MM.1S (cell line): ENCODE data around the gene SLC6A12.

ENCODE experiments used
- DNase-seq: peaks from one replicate; pipeline ENCODE4 v3.0.0-alpha.2; 2015
- H2AFZ ChIP-seq: fragments of 300-600 bp; sonication (generic); 2 replicates; pipeline ENCODE4 v1.6.0; 2016; ENCODE audit warnings: antibody characterized with exemption, low read length
- H3F3A ChIP-seq: fragments of 300-600 bp; sonication (generic); 2 replicates; pipeline ENCODE4 v1.6.1; 2016; ENCODE audit warnings: mild to moderate bottlenecking, antibody characterized with exemption, low read length, moderate library complexity, mixed read lengths; ENCODE audit not compliant: insufficient read depth
- H3K27ac ChIP-seq: fragments of 300-600 bp; sonication (generic); 2 replicates; pipeline ENCODE4 v1.5.1; 2016; ENCODE audit warnings: mild to moderate bottlenecking, low read length
- H3K27me3 ChIP-seq: fragments of 300-600 bp; sonication (generic); replicated peaks from 2 replicates; pipeline ENCODE4 v1.6.0; 2016; ENCODE audit warnings: low read length; ENCODE audit not compliant: insufficient read depth
- H3K36me3 ChIP-seq: fragments of 300-600 bp; sonication (generic); replicated peaks from 2 replicates; pipeline ENCODE4 v1.6.1; 2016; ENCODE audit warnings: mild to moderate bottlenecking, low read length, mixed read lengths; ENCODE audit not compliant: insufficient read depth
- H3K4me1 ChIP-seq: fragments of 300-600 bp; sonication (generic); 2 replicates; pipeline ENCODE4 v1.6.1; 2016; ENCODE audit warnings: low read length, mixed read lengths
- H3K4me2 ChIP-seq: fragments of 300-600 bp; sonication (generic); 2 replicates; pipeline ENCODE4 v1.6.0; 2016; ENCODE audit warnings: low read depth, low read length
- H3K4me3 ChIP-seq: fragments of 300-600 bp; sonication (generic); 2 replicates; pipeline ENCODE4 v1.5.1; 2016; ENCODE audit warnings: low read length, mixed read lengths
- H3K79me2 ChIP-seq: fragments of 300-600 bp; sonication (generic); 2 replicates; pipeline ENCODE4 v1.6.1; 2016; ENCODE audit warnings: mixed run types, low read length, mixed read lengths
- H3K9ac ChIP-seq: fragments of 300-600 bp; sonication (generic); 2 replicates; pipeline ENCODE4 v1.6.1; 2016; ENCODE audit warnings: low read length, mixed read lengths
- H3K9me2 ChIP-seq: fragments of 300-600 bp; sonication (generic); replicated peaks from 2 replicates; pipeline ENCODE4 v1.6.1; 2016; ENCODE audit warnings: mild to moderate bottlenecking, low read length, mixed read lengths; ENCODE audit not compliant: insufficient read depth
- H3K9me3 ChIP-seq: fragments of 300-600 bp; sonication (generic); replicated peaks from 2 replicates; pipeline ENCODE4 v1.6.1; 2016; ENCODE audit warnings: mild to moderate bottlenecking, low read length, mixed read lengths; ENCODE audit not compliant: insufficient read depth
- H4K20me1 ChIP-seq: fragments of 300-600 bp; sonication (generic); 2 replicates; pipeline ENCODE4 v1.6.1; 2016; ENCODE audit warnings: mild to moderate bottlenecking, low read length, moderate library complexity, mixed read lengths; ENCODE audit not compliant: insufficient read depth
- EZH2 ChIP-seq: fragments of 300-600 bp; sonication (generic); optimal IDR thresholded peaks from 2 replicates; pipeline ENCODE3; 2017; ENCODE audit warnings: low read depth, mild to moderate bottlenecking, antibody characterized with exemption, low read length, mixed read lengths
- EZH2phosphoT487 ChIP-seq: fragments of 300-600 bp; sonication (generic); IDR thresholded peaks from 2 replicates; pipeline ENCODE4 v1.6.1; 2018; ENCODE audit warnings: antibody characterized with exemption, low read length
- TF ChIP-seq, protein P1 (sequence below): fragments of 300-600 bp; sonication (generic); IDR thresholded peaks from 2 replicates; pipeline ENCODE4 v1.5.1; 2016; ENCODE audit warnings: antibody characterized with exemption, low read length, mixed read lengths

SLC6A12 gene

DNA sequence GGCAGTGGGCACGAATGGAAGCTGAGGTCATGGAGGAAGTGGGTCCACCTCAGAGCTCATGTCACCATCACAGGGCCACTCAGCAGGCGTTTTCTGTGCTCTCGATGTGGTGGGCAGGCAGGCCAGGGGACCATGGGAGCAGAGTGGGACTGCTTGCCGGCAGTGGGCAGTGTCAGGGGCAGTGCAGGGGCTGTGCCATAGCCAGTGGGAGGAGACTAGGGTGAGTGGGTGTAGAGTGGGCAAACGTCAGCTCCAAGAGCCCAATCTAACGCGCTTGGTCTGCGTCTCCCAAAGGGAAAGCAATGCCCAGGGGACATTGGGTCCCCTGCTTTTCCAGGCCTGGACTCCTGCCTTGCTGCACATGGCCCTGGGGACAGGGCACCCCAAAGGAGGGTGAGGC lies 58.3 kb downstream of the SLC6A12 start:
- no peak overlapping the region for H2AFZ ChIP-seq
- DNase-seq: no peak
- TF ChIP-seq, protein P1, sequence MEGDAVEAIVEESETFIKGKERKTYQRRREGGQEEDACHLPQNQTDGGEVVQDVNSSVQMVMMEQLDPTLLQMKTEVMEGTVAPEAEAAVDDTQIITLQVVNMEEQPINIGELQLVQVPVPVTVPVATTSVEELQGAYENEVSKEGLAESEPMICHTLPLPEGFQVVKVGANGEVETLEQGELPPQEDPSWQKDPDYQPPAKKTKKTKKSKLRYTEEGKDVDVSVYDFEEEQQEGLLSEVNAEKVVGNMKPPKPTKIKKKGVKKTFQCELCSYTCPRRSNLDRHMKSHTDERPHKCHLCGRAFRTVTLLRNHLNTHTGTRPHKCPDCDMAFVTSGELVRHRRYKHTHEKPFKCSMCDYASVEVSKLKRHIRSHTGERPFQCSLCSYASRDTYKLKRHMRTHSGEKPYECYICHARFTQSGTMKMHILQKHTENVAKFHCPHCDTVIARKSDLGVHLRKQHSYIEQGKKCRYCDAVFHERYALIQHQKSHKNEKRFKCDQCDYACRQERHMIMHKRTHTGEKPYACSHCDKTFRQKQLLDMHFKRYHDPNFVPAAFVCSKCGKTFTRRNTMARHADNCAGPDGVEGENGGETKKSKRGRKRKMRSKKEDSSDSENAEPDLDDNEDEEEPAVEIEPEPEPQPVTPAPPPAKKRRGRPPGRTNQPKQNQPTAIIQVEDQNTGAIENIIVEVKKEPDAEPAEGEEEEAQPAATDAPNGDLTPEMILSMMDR: no peak
- TF ChIP-seq EZH2phosphoT487 (no peak), EZH2 (no peak)

DNA sequence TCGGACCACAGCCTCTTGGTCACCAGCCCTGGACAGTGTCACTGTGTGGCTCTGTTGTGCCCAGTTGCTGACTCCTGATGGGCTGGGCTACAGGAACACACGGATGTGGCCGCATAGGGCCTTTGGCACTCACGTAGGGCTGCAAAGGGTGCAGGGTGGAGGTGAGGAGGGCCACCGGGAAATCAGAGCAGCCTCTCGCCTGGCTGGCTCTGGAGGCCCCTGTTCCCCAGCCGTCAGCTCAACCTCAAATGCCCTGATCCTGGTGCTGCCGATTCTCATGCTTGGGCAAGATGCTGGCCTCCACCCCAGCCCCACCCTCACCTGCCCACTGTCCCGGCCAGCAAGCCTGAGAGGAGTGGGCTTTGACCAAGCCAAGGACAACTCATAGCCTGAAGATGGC lies 59.0 kb downstream of the SLC6A12 start:
- no peak overlapping the region for H3K4me3 ChIP-seq
- H3K27me3 ChIP-seq: peaks cover 20% of the 10 kb centered on the region
- DNase-seq: no peak
- H3K4me1 ChIP-seq: peaks cover 6% of the 10 kb centered on the region; the same call in 1 of the 2 replicates
- H3K27ac ChIP-seq: no peak overlapping the region
- H2AFZ ChIP-seq: no peak overlapping the region
- H3K79me2 ChIP-seq: no peaks in the 10 kb centered on the region
- TF ChIP-seq EZH2phosphoT487 (no peak), EZH2 (no peak)
- TF ChIP-seq, protein P1: no peak
- no peaks in the 10 kb centered on the region for H3F3A ChIP-seq
- H3K4me2 ChIP-seq: no peak overlapping the region
- no peaks in the 10 kb centered on the region for H3K9me2 ChIP-seq
- no peaks in the 10 kb centered on the region for H4K20me1 ChIP-seq
- H3K9ac ChIP-seq: no peak overlapping the region
- H3K9me3 ChIP-seq: no peaks in the 10 kb centered on the region
- H3K36me3 ChIP-seq: no peaks in the 10 kb centered on the region

More for the DNA sequence above, 58.3 kb downstream of the SLC6A12 start:
- Histone ChIP-seq H3K27ac (no peak overlapping the region), H3F3A (no peaks in the 10 kb centered on the region), H3K4me3 (no peak overlapping the region), H3K9me3 (no peaks in the 10 kb centered on the region), H3K36me3 (no peaks in the 10 kb centered on the region), H3K27me3 (peaks cover 20% of the 10 kb centered on the region), H3K4me2 (no peak overlapping the region), H3K9me2 (no peaks in the 10 kb centered on the region), H4K20me1 (no peaks in the 10 kb centered on the region), H3K4me1 (peaks cover 6% of the 10 kb centered on the region; the same call in 1 of the 2 replicates), H3K9ac (no peak overlapping the region), H3K79me2 (no peaks in the 10 kb centered on the region)

DNA sequence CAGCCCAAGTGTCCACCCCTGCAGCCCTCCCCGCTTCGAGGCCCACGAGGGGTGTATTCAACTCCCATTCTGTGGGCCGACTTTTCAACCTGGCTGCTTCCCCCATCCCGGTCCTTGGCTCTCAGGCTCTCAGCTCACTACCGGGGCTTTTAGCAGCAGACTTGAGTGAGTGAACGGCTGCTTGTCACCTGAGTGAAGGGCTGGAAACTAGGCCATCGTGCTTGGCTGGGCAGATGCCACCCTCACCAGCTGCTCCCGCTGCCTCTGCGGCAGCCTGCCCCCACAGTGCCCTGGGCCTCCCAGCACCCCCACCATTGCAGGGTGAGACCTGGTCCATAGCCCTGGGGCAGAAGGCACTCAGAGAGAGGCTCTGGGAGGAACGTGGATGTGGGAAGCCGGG lies 59.9 kb downstream of the SLC6A12 start:
- no peaks in the 10 kb centered on the region for H3F3A ChIP-seq
- no peak overlapping the region for H3K9ac ChIP-seq
- no peak overlapping the region for H2AFZ ChIP-seq
- no peaks in the 10 kb centered on the region for H4K20me1 ChIP-seq
- no peak overlapping the region for H3K4me2 ChIP-seq
- H3K27me3 ChIP-seq: peaks cover 20% of the 10 kb centered on the region
- H3K27ac ChIP-seq: no peak overlapping the region
- TF ChIP-seq, protein P1: no peak
- no peak for TF ChIP-seq EZH2phosphoT487
- no peaks in the 10 kb centered on the region for H3K9me2 ChIP-seq
- H3K4me3 ChIP-seq: no peak overlapping the region
- H3K9me3 ChIP-seq: no peaks in the 10 kb centered on the region
- no peaks in the 10 kb centered on the region for H3K36me3 ChIP-seq
- H3K79me2 ChIP-seq: no peaks in the 10 kb centered on the region
- peaks cover 6% of the 10 kb centered on the region; the same call in 1 of the 2 replicates for H3K4me1 ChIP-seq
- no peak for DNase-seq
